ENCODE results near the gene NLN.

Gene NLN

GRCh38 chr5:65811885-65812284 lies 89.9 kb downstream of the NLN start:
- DNase-seq: no peak

GRCh38 chr5:65812648-65813047 lies 90.6 kb downstream of the NLN start:
- no peak for DNase-seq

GRCh38 chr5:65813174-65813573 lies 91.2 kb downstream of the NLN start:
- no peak for DNase-seq

- peak; percentile 62 to 67 for DNase-seq
These were observed 93.2 kb downstream of the NLN start for GRCh38 chr5:65815161-65815560.

GRCh38 chr5:65816729-65817128 lies 94.7 kb downstream of the NLN start:
- peak in 1 of 2 experiments; percentile 32 for DNase-seq

- DNase-seq: no peak
These were observed 95.9 kb downstream of the NLN start for GRCh38 chr5:65817931-65818330.

GRCh38 chr5:65818592-65818991 lies 96.6 kb downstream of the NLN start:
- no peak for DNase-seq

GRCh38 chr5:65819215-65819904 lies 97.4 kb downstream of the NLN start:
- DNase-seq: no peak

- DNase-seq: no peak
These were observed 97.9 kb downstream of the NLN start for GRCh38 chr5:65819905-65820240.

- no peak for DNase-seq
These were observed 98.4 kb downstream of the NLN start for GRCh38 chr5:65820373-65820772.

- DNase-seq: no peak
These were observed 100.0 kb downstream of the NLN start for GRCh38 chr5:65821966-65822365.

- no peak for DNase-seq
These were observed 100.7 kb downstream of the NLN start for GRCh38 chr5:65822710-65823109.

GRCh38 chr5:65823204-65823603 lies 101.2 kb downstream of the NLN start:
- DNase-seq: no peak

GRCh38 chr5:65823845-65824445 lies 101.9 kb downstream of the NLN start:
- DNase-seq: no peak

GRCh38 chr5:65825408-65826328 lies 103.7 kb downstream of the NLN start:
- peak; percentile 95 to 98 for DNase-seq

GRCh38 chr5:65828022-65828896 lies 106.3 kb downstream of the NLN start:
- no peak for DNase-seq

- no peak for DNase-seq
These were observed 108.9 kb downstream of the NLN start for GRCh38 chr5:65830856-65831255.

- no peak for DNase-seq
These were observed 109.3 kb downstream of the NLN start for GRCh38 chr5:65831276-65831675.

- DNase-seq: no peak
These were observed 110.1 kb downstream of the NLN start for GRCh38 chr5:65832152-65832551.

GRCh38 chr5:65832603-65833228 lies 110.7 kb downstream of the NLN start:
- no peak for DNase-seq

- no peak for DNase-seq
These were observed 111.8 kb downstream of the NLN start for GRCh38 chr5:65833780-65834179.

- no peak for DNase-seq
These were observed 112.3 kb downstream of the NLN start for GRCh38 chr5:65834306-65834705.
